Neural progenitor cell (in vitro differentiated cells): Measurements from ENCODE around the gene GJC2. TPM values are rescaled to one million over a fixed set of nuclear protein-coding genes. Genes with fewer than 3 reads are reported as not detected.
A peak's percentile ranks its signal among the peaks of the same experiment; 100 is the strongest.

Experiments used
- DNase-seq: peaks from one replicate; pipeline ENCODE4 v3.0.0-alpha.2; 2016; ENCODE audit warnings: low spot score
- H2AFZ ChIP-seq: fragments of 200-600 bp; sonication (generic); replicated peaks from 2 replicates; pipeline ENCODE4 v1.6.1; 2016; ENCODE audit warnings: antibody characterized with exemption
- H3F3A ChIP-seq: fragments of 200-600 bp; sonication (generic); 2 replicates; pipeline ENCODE4 v1.6.1; 2016; ENCODE audit warnings: antibody characterized with exemption, low read depth
- H3K27ac ChIP-seq: fragments of 200-600 bp; sonication (generic); 2 replicates; pipeline ENCODE4 v1.5.1; 2016; ENCODE audit warnings: mild to moderate bottlenecking
- H3K27me3 ChIP-seq: fragments of 200-600 bp; sonication (generic); 2 replicates; pipeline ENCODE4 v1.6.1; 2016; ENCODE audit warnings: mild to moderate bottlenecking, moderate library complexity
- H3K36me3 ChIP-seq: fragments of 200-600 bp; sonication (generic); 2 replicates; pipeline ENCODE4 v1.5.1; 2016
- H3K4me1 ChIP-seq: fragments of 200-600 bp; sonication (generic); 2 replicates; pipeline ENCODE4 v1.6.1; 2016; ENCODE audit warnings: mixed run types
- H3K4me2 ChIP-seq: fragments of 200-600 bp; sonication (generic); 2 replicates; pipeline ENCODE4 v1.6.1; 2016
- H3K4me3 ChIP-seq: fragments of 200-600 bp; sonication (generic); 2 replicates; pipeline ENCODE4 v1.5.1; 2016
- H3K79me2 ChIP-seq: fragments of 200-600 bp; sonication (generic); 2 replicates; pipeline ENCODE4 v1.6.1; 2016; ENCODE audit warnings: low read depth
- H3K9ac ChIP-seq: fragments of 200-600 bp; sonication (generic); 2 replicates; pipeline ENCODE4 v1.6.1; 2016
- H3K9me3 ChIP-seq: fragments of 200-600 bp; sonication (generic); 2 replicates; pipeline ENCODE4 v1.5.1; 2016; ENCODE audit warnings: low read depth
- H4K20me1 ChIP-seq: fragments of 200-600 bp; sonication (generic); 2 replicates; pipeline ENCODE4 v1.6.1; 2016; ENCODE audit warnings: low read depth
- H3K27ac Mint-ChIP-seq: 3 replicates; pipeline ENCODE4 v1.8.0; 2021; ENCODE audit warnings: mixed read lengths
- H3K27me3 Mint-ChIP-seq: 2 replicates; pipeline ENCODE4 v1.8.0; 2022; ENCODE audit warnings: low read depth, mild to moderate bottlenecking, inconsistent platforms, moderate library complexity, mixed read lengths; ENCODE audit not compliant: insufficient read depth
- H3K36me3 Mint-ChIP-seq: 3 replicates; pipeline ENCODE4 v1.8.0; 2021; ENCODE audit warnings: mixed read lengths
- H3K4me1 Mint-ChIP-seq: 3 replicates; pipeline ENCODE4 v1.8.0; 2021; ENCODE audit warnings: mixed read lengths
- H3K4me3 Mint-ChIP-seq: 3 replicates; pipeline ENCODE4 v1.8.0; 2021; ENCODE audit warnings: mild to moderate bottlenecking, moderate library complexity, mixed read lengths
- H3K9me3 Mint-ChIP-seq: 3 replicates; pipeline ENCODE4 v1.8.0; 2020; ENCODE audit warnings: mixed read lengths
- CTCF ChIP-seq: fragments of 200-600 bp; sonication (generic); IDR thresholded peaks from 2 replicates; pipeline ENCODE4 v1.5.1; 2017; ENCODE audit warnings: antibody characterized with exemption, mild to moderate bottlenecking
- EZH2 ChIP-seq: fragments of 200-600 bp; sonication (generic); IDR thresholded peaks from 2 replicates; pipeline ENCODE4 v1.6.1; 2017; ENCODE audit warnings: antibody characterized with exemption, mild to moderate bottlenecking, moderate library complexity
- EZH2phosphoT487 ChIP-seq: fragments of 200-600 bp; sonication (generic); IDR thresholded peaks from 2 replicates; pipeline ENCODE4 v1.6.1; 2017; ENCODE audit warnings: antibody characterized with exemption
- total RNA-seq: library from RNA; depleted of rRNA; stranded (reverse); fragments of >200 nt; gene quantifications from 2 replicates; pipeline ENCODE4 v1.2.3, GENCODE V29; 2015; ENCODE audit warnings: low replicate concordance

The GJC2 gene
- total RNA-seq, 1 donor from 2014 or later = not detected

- Histone ChIP-seq H3K27me3 (peaks cover 8% of the 10 kb centered on the region), H3K9me3 (peaks cover 20% of the 10 kb centered on the region), H3K9ac (no peak overlapping the region), H2AFZ (no peak overlapping the region), H3K79me2 (no peaks in the 10 kb centered on the region), H3K4me2 (no peak overlapping the region), H3K36me3 (no peaks in the 10 kb centered on the region), H3K4me3 (no peak overlapping the region), H3K27ac (no peak overlapping the region), H3F3A (no peaks in the 10 kb centered on the region), H3K4me1 (no peaks in the 10 kb centered on the region), H4K20me1 (no peaks in the 10 kb centered on the region)
- no peak for TF ChIP-seq CTCF
- TF ChIP-seq EZH2phosphoT487 = no peak
- no peak for TF ChIP-seq EZH2
- H3K36me3 Mint-ChIP-seq = peaks cover 4% of the 10 kb centered on the region
- DNase-seq = no peak
- no peaks in the 10 kb centered on the region for H3K4me1 Mint-ChIP-seq
- H3K27me3 Mint-ChIP-seq = no peaks in the 10 kb centered on the region
- no peak overlapping the region for H3K27ac Mint-ChIP-seq
- H3K4me3 Mint-ChIP-seq = no peak overlapping the region
- peaks cover 25% of the 10 kb centered on the region for H3K9me3 Mint-ChIP-seq
These were observed 32.4 kb upstream of the GJC2 start for GRCh38 chr1:228117335-228117734.

- no peaks in the 10 kb centered on the region for H3F3A ChIP-seq
- no peak overlapping the region for H3K27ac Mint-ChIP-seq
- H3K27me3 Mint-ChIP-seq = peaks cover 2% of the 10 kb centered on the region
- TF ChIP-seq EZH2 = no peak
- TF ChIP-seq CTCF = no peak
- no peak for TF ChIP-seq EZH2phosphoT487
- H3K4me1 Mint-ChIP-seq = no peaks in the 10 kb centered on the region
- peaks cover 20% of the 10 kb centered on the region for H3K9me3 ChIP-seq
- H3K4me3 Mint-ChIP-seq = no peak overlapping the region
- H3K4me3 ChIP-seq = no peak overlapping the region
- H3K27ac ChIP-seq = no peak overlapping the region
- H3K36me3 Mint-ChIP-seq = peaks cover 4% of the 10 kb centered on the region
- no peaks in the 10 kb centered on the region for H3K4me1 ChIP-seq
- H3K79me2 ChIP-seq = no peaks in the 10 kb centered on the region
- DNase-seq = peak; percentile 39
- no peak overlapping the region for H3K4me2 ChIP-seq
- H3K9me3 Mint-ChIP-seq = peaks cover 25% of the 10 kb centered on the region
- H2AFZ ChIP-seq = no peak overlapping the region
- no peak overlapping the region for H3K9ac ChIP-seq
- peaks cover 15% of the 10 kb centered on the region for H3K27me3 ChIP-seq
- no peaks in the 10 kb centered on the region for H4K20me1 ChIP-seq
- H3K36me3 ChIP-seq = no peaks in the 10 kb centered on the region
These were observed 31.7 kb upstream of the GJC2 start for GRCh38 chr1:228118040-228118439.

- H3K4me3 ChIP-seq = no peak overlapping the region
- Mint-ChIP-seq H3K4me1 (no peaks in the 10 kb centered on the region), H3K4me3 (no peak overlapping the region), H3K27ac (no peak overlapping the region), H3K9me3 (peaks cover 25% of the 10 kb centered on the region), H3K27me3 (peaks cover 6% of the 10 kb centered on the region), H3K36me3 (peaks cover 4% of the 10 kb centered on the region)
- no peaks in the 10 kb centered on the region for H3K79me2 ChIP-seq
- H3K9ac ChIP-seq = no peak overlapping the region
- H3K27ac ChIP-seq = no peak overlapping the region
- H3K27me3 ChIP-seq = peaks cover 38% of the 10 kb centered on the region
- no peaks in the 10 kb centered on the region for H3K4me1 ChIP-seq
- TF ChIP-seq EZH2 = no peak
- TF ChIP-seq CTCF = no peak
- TF ChIP-seq EZH2phosphoT487 = no peak
- H3F3A ChIP-seq = no peaks in the 10 kb centered on the region
- no peaks in the 10 kb centered on the region for H3K36me3 ChIP-seq
- no peak overlapping the region for H3K4me2 ChIP-seq
- DNase-seq = no peak
- no peaks in the 10 kb centered on the region for H4K20me1 ChIP-seq
- peaks cover 20% of the 10 kb centered on the region for H3K9me3 ChIP-seq
- H2AFZ ChIP-seq = no peak overlapping the region
These were observed 29.4 kb upstream of the GJC2 start for GRCh38 chr1:228120351-228120750.
